ENCODE results near the gene NCOA1.

NCOA1 gene

GRCh38 chr2:24815171-24815570 is 324.1 kb downstream of the NCOA1 start:
- peaks cover 42% of the 10 kb centered on the region for H3K79me2 ChIP-seq (ENCODE audit: control insufficient read depth, low read length)
- H3K27ac ChIP-seq (ENCODE audit: low read depth, low read length): no peak overlapping the region
- no peak overlapping the region for H3K4me2 ChIP-seq (ENCODE audit: low read length)
- no peaks in the 10 kb centered on the region for H3K27me3 ChIP-seq (ENCODE audit: control insufficient read depth, low read length)
- H3K4me1 ChIP-seq (ENCODE audit: control insufficient read depth, low read length): no peaks in the 10 kb centered on the region
- no peak overlapping the region for H3K4me3 ChIP-seq (ENCODE audit: low read length)
- peaks cover 6% of the 10 kb centered on the region; the same call in 1 of the 2 replicates for H4K20me1 ChIP-seq (ENCODE audit: control insufficient read depth, insufficient read depth, low read depth, low read length)
- H3K9me3 ChIP-seq (ENCODE audit: control insufficient read depth, insufficient read depth, low read length): no peaks in the 10 kb centered on the region
- H3K9me2 ChIP-seq (replicated peaks; ENCODE audit: control insufficient read depth, low read length): no peaks in the 10 kb centered on the region
- H3F3A ChIP-seq (ENCODE audit: control insufficient read depth, insufficient read depth): peaks cover 10% of the 10 kb centered on the region
- TF ChIP-seq EZH2phosphoT487 (IDR thresholded peaks at IDR 0.05; ENCODE audit: borderline replicate concordance, low read length) (no peak), CTCF (IDR thresholded peaks at IDR 0.05; ENCODE audit: low read depth, low read length, poor library complexity, severe bottlenecking) (no peak)
- H3K36me3 ChIP-seq (ENCODE audit: control insufficient read depth, low read length): peaks cover 82% of the 10 kb centered on the region

DNA sequence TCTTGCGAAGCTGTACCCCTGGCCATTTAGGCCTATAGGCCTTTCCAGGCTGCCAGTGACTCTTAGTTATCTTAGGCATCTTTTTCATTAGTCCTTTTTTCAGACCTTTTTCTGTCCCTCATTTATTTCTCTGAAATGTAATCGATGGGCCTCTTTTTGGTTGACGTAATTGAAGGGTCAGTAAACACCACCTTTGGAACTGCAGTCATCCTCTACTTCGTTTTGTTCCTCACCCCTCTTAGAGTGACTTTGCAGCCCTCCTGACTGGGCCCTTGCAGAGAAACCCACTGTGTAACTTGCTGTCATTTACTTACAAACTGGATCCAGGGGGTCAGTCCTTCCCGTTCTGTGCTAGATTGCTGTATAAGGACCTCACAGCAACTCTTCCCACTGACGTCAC is 325.4 kb downstream of the NCOA1 start:
- Histone ChIP-seq H3K27ac (ENCODE audit: low read depth, low read length) (no peak overlapping the region), H3K27me3 (ENCODE audit: control insufficient read depth, low read length) (no peaks in the 10 kb centered on the region), H3K4me3 (ENCODE audit: low read length) (no peak overlapping the region), H3K4me1 (ENCODE audit: control insufficient read depth, low read length) (no peaks in the 10 kb centered on the region), H4K20me1 (ENCODE audit: control insufficient read depth, insufficient read depth, low read depth, low read length) (peaks cover 6% of the 10 kb centered on the region; the same call in 1 of the 2 replicates), H3K36me3 (ENCODE audit: control insufficient read depth, low read length) (peaks cover 94% of the 10 kb centered on the region), H3F3A (ENCODE audit: control insufficient read depth, insufficient read depth) (peaks cover 10% of the 10 kb centered on the region), H3K79me2 (ENCODE audit: control insufficient read depth, low read length) (peaks cover 33% of the 10 kb centered on the region), H3K9me2 (replicated peaks; ENCODE audit: control insufficient read depth, low read length) (no peaks in the 10 kb centered on the region), H3K9me3 (ENCODE audit: control insufficient read depth, insufficient read depth, low read length) (no peaks in the 10 kb centered on the region), H3K4me2 (ENCODE audit: low read length) (no peak overlapping the region)
- TF ChIP-seq CTCF (IDR thresholded peaks at IDR 0.05; ENCODE audit: low read depth, low read length, poor library complexity, severe bottlenecking): no peak
- no peak for TF ChIP-seq EZH2phosphoT487 (IDR thresholded peaks at IDR 0.05; ENCODE audit: borderline replicate concordance, low read length)

DNA sequence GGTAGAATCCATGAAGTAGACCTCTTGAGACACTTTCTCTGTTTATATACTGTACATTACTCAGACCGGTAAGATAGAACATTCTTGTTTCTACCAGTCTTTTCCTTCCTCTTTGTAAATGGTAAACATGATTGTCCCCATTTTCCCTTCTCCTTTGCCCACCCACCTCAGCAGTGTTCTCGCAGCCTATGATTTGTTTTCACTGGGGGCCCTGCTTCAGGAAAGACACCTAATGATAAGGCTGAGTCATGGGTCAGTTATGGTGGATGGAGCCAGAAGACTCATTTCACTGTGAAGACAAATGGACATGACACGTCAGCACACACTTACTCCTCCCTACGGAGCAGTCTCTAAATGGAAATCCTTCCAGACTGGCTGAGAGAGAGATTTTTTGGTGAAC is 325.8 kb downstream of the NCOA1 start:
- H3K4me2 ChIP-seq (ENCODE audit: low read length): no peak overlapping the region
- no peak overlapping the region for H3K4me3 ChIP-seq (ENCODE audit: low read length)
- H3K27ac ChIP-seq (ENCODE audit: low read depth, low read length): no peak overlapping the region
- H3K4me1 ChIP-seq (ENCODE audit: control insufficient read depth, low read length): no peaks in the 10 kb centered on the region
- no peak for TF ChIP-seq CTCF (IDR thresholded peaks at IDR 0.05; ENCODE audit: low read depth, low read length, poor library complexity, severe bottlenecking)
- no peak for TF ChIP-seq EZH2phosphoT487 (IDR thresholded peaks at IDR 0.05; ENCODE audit: borderline replicate concordance, low read length)
- H3K27me3 ChIP-seq (ENCODE audit: control insufficient read depth, low read length): no peaks in the 10 kb centered on the region
- peaks cover 10% of the 10 kb centered on the region for H3F3A ChIP-seq (ENCODE audit: control insufficient read depth, insufficient read depth)
- H3K36me3 ChIP-seq (ENCODE audit: control insufficient read depth, low read length): peaks cover 97% of the 10 kb centered on the region
- peaks cover 29% of the 10 kb centered on the region for H3K79me2 ChIP-seq (ENCODE audit: control insufficient read depth, low read length)
- H3K9me2 ChIP-seq (replicated peaks; ENCODE audit: control insufficient read depth, low read length): no peaks in the 10 kb centered on the region
- H3K9me3 ChIP-seq (ENCODE audit: control insufficient read depth, insufficient read depth, low read length): no peaks in the 10 kb centered on the region
- H4K20me1 ChIP-seq (ENCODE audit: control insufficient read depth, insufficient read depth, low read depth, low read length): peaks cover 6% of the 10 kb centered on the region; the same call in 1 of the 2 replicates
